ENCODE measurements around the gene ANKRD30A.
"Not testable (repeated sequence)": the region's sequence is repeated elsewhere in the genome, so short reads cannot be mapped to it uniquely, and the experiment has no call there.

The ANKRD30A gene

GRCh38 chr10:37146443-37146842 is 21.0 kb downstream of the ANKRD30A start:
- no peak for TF ChIP-seq CTCF (conservative IDR thresholded peaks at IDR 0.05; ENCODE audit: low read depth, low read length)
- DNase-seq (ENCODE audit: low read depth) = no peak
- no peak overlapping the region for H3K4me3 ChIP-seq (ENCODE audit: low read depth, low read length)

- not testable (repeated sequence) for DNase-seq (ENCODE audit: low read depth)
These were observed 37.0 kb downstream of the ANKRD30A start for GRCh38 chr10:37162430-37162829.

GRCh38 chr10:37171945-37172344 is 46.5 kb downstream of the ANKRD30A start:
- DNase-seq (ENCODE audit: low read depth); H3K4me3 ChIP-seq (ENCODE audit: low read depth, low read length): not testable (repeated sequence)

More at GRCh38 chr10:37162430-37162829, 37.0 kb downstream of the ANKRD30A start:
- H3K4me3 ChIP-seq (ENCODE audit: low read depth, low read length) = not testable (repeated sequence)

GRCh38 chr10:37178296-37178695 is 52.9 kb downstream of the ANKRD30A start:
- H3K4me3 ChIP-seq (ENCODE audit: low read depth, low read length); DNase-seq (ENCODE audit: low read depth): not testable (repeated sequence)

- DNase-seq (ENCODE audit: low read depth); H3K4me3 ChIP-seq (ENCODE audit: low read depth, low read length): not testable (repeated sequence)
These were observed 57.3 kb downstream of the ANKRD30A start for GRCh38 chr10:37182719-37183118.

GRCh38 chr10:37206132-37206531 is 80.7 kb downstream of the ANKRD30A start:
- TF ChIP-seq CTCF (conservative IDR thresholded peaks at IDR 0.05; ENCODE audit: low read depth, low read length) = no peak
- no peak for DNase-seq (ENCODE audit: low read depth)
- no peak overlapping the region for H3K4me3 ChIP-seq (ENCODE audit: low read depth, low read length)

- no peak for DNase-seq (ENCODE audit: low read depth)
- H3K4me3 ChIP-seq (ENCODE audit: low read depth, low read length) = no peak overlapping the region
- TF ChIP-seq CTCF (conservative IDR thresholded peaks at IDR 0.05; ENCODE audit: low read depth, low read length) = no peak
These were observed 95.5 kb downstream of the ANKRD30A start for GRCh38 chr10:37220866-37221265.

- TF ChIP-seq CTCF (conservative IDR thresholded peaks at IDR 0.05; ENCODE audit: low read depth, low read length) = no peak
- no peak overlapping the region for H3K4me3 ChIP-seq (ENCODE audit: low read depth, low read length)
- DNase-seq (ENCODE audit: low read depth) = no peak
These were observed 96.6 kb downstream of the ANKRD30A start for GRCh38 chr10:37222046-37222445.

GRCh38 chr10:37225163-37225562 is 99.8 kb downstream of the ANKRD30A start:
- TF ChIP-seq CTCF (conservative IDR thresholded peaks at IDR 0.05; ENCODE audit: low read depth, low read length) = no peak
- no peak overlapping the region for H3K4me3 ChIP-seq (ENCODE audit: low read depth, low read length)
- no peak for DNase-seq (ENCODE audit: low read depth)
